Vagina (tissue), 2 donors: ENCODE results near the gene CHRND.

Source experiments
- POLR2A ChIP-seq, 2 donors: fragments of 450-650 bp; IDR thresholded peaks; one replicate each; pipeline ENCODE4 v1.6.1; 2017; ENCODE audit warnings: antibody characterized with exemption in 2 of 2, mild to moderate bottlenecking in 2 of 2, moderate library complexity in 2 of 2
- POLR2AphosphoS5 ChIP-seq, 2 donors: sonication (generic); formaldehyde crosslinking; IDR thresholded peaks; one replicate each; pipeline ENCODE4 v1.9.0; 2017; ENCODE audit warnings: antibody characterized with exemption in 2 of 2, mild to moderate bottlenecking in 2 of 2, low read depth in 1 of 2; ENCODE audit not compliant: insufficient read depth in 1 of 2
- TF ChIP-seq, protein P1 (sequence below), 3 experiments: fragments of 450-650 bp in 2 of 3; fragments of 200-600 bp in 1 of 3; sonication (generic) in 1 of 3; IDR thresholded peaks; one replicate each; pipeline ENCODE4 v1.5.1; 2017 to 2019; ENCODE audit warnings: antibody characterized with exemption in 3 of 3, mild to moderate bottlenecking in 2 of 3, moderate library complexity in 2 of 3

DNA sequence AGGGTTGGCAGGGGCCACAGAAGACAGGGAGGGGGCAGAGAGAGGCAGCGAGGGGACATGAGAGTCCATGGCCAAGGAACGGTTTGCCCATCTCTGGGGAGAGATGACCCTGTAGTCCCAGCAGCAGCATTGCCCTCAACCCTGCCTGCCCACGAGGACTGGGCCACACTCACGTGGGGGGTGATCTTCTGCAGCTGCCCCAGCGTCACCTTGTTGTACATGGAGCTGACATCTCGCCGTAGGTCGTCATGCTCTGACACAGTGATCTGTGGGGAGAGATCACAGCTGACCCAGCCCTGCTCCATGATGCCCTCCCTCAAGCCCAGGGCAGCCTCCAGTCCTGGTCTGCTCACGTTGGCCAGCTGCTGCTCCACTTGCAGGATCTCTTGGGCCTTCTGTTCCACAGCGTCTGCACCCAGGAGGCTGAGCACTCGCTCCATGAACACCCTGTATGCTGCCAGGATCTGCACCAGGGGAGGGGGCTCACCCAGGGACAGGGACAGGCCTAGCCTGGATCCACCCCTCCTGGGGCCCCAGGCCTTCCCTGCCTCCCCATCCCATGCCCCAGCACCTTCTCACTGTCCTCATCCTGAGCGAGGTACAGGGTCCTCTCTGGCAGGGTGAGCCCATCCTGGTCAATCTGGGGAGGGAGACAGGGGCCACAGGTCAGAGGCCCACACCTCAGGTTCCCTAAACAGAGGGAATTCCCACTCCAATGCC is 41.2 kb upstream of the CHRND start:
- no peak for TF ChIP-seq POLR2A (IDR thresholded peaks at IDR 0.05)
- TF ChIP-seq, protein P1, sequence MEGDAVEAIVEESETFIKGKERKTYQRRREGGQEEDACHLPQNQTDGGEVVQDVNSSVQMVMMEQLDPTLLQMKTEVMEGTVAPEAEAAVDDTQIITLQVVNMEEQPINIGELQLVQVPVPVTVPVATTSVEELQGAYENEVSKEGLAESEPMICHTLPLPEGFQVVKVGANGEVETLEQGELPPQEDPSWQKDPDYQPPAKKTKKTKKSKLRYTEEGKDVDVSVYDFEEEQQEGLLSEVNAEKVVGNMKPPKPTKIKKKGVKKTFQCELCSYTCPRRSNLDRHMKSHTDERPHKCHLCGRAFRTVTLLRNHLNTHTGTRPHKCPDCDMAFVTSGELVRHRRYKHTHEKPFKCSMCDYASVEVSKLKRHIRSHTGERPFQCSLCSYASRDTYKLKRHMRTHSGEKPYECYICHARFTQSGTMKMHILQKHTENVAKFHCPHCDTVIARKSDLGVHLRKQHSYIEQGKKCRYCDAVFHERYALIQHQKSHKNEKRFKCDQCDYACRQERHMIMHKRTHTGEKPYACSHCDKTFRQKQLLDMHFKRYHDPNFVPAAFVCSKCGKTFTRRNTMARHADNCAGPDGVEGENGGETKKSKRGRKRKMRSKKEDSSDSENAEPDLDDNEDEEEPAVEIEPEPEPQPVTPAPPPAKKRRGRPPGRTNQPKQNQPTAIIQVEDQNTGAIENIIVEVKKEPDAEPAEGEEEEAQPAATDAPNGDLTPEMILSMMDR (IDR thresholded peaks at IDR 0.05) = no peak
- no peak for TF ChIP-seq POLR2AphosphoS5 (IDR thresholded peaks at IDR 0.05; ENCODE audit: insufficient read depth in 1 of 2, low read depth in 1 of 2)
